ENCODE data around the gene PIK3R5.

DNA sequence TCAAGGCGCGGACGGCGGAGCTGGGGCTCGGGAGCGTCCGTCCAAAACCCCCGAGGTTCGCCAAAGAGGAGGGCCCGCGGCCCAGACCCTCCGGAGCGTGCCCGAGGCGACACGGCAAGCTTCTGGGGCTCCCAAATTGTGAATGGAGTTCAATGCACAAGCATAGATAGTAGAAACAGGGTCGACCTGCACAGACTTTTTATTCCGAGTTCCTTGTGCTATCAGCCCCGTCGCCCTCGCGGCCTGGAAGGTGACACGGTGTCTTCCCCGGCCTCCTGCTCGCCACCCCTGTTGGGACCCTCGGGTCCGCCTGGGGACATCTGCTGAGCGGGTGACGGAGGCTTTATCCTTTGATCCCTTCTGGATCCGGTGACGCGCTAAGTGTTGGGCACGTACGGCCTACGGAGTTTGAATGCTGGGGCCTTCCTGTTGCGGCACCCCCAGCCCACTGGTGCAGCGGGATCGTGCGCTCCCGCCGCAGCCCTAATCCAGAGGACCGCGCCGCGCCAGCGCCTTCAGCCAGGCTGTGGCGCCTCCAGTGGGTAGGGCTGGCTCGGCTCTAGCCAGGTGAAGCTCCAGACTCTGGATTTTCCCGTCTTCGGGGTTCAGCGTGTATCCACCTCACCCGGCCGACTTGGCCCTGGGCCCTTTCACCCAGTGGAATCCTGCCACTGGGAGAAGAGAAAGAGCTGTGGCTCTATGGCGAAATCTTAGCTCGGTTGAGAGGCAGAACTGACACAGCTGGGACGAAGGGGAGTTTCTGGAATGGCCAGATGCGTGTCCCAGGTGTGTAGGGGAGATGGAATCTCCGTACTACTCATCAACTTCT is 38.8 kb upstream of the PIK3R5 start:
- TF ChIP-seq, protein P1, sequence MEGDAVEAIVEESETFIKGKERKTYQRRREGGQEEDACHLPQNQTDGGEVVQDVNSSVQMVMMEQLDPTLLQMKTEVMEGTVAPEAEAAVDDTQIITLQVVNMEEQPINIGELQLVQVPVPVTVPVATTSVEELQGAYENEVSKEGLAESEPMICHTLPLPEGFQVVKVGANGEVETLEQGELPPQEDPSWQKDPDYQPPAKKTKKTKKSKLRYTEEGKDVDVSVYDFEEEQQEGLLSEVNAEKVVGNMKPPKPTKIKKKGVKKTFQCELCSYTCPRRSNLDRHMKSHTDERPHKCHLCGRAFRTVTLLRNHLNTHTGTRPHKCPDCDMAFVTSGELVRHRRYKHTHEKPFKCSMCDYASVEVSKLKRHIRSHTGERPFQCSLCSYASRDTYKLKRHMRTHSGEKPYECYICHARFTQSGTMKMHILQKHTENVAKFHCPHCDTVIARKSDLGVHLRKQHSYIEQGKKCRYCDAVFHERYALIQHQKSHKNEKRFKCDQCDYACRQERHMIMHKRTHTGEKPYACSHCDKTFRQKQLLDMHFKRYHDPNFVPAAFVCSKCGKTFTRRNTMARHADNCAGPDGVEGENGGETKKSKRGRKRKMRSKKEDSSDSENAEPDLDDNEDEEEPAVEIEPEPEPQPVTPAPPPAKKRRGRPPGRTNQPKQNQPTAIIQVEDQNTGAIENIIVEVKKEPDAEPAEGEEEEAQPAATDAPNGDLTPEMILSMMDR (conservative IDR thresholded peaks at IDR 0.05; ENCODE audit: low read depth, low read length): no peak
- TF ChIP-seq EZH2 (IDR thresholded peaks at IDR 0.05; ENCODE audit: borderline replicate concordance, low read depth, low read length, poor library complexity, severe bottlenecking): peak; percentile 77

All from A673 (cell line).